Loucy (cell line): Measurements from ENCODE around the gene L1CAM.

Experiments used
- EZH2phosphoT487 ChIP-seq: fragments of 200-600 bp; IDR thresholded peaks from 2 replicates; pipeline ENCODE4 v1.6.1; 2018; ENCODE audit warnings: antibody characterized with exemption, mild to moderate bottlenecking, moderate library complexity, borderline replicate concordance
- TF ChIP-seq, protein P1 (sequence below): fragments of 200-600 bp; sonication (generic); conservative IDR thresholded peaks from 2 replicates; pipeline ENCODE4 v1.5.1; 2014; ENCODE audit warnings: mild to moderate bottlenecking, antibody characterized with exemption, low read length

DNA sequence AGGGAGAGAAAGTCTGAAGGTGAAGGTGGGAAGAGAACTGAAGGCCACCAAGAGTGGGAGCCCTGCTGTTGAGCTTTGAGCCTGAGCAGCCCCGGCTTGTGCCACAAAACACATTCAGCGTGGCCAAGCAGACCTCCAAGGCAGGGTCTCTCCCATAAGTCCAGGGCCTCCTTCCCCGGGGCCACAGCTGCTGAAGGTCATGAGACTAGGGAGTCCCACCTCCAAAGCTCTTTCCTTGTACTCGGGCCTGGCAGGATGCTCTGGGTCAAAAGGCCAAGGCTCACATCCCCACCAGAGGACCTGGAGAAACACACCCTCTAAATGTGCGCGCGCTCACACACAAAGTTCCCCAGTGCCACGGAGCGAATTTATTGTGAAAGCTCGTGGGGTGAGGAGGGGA, 43.6 kb upstream of the L1CAM start:
- TF ChIP-seq, protein P1, sequence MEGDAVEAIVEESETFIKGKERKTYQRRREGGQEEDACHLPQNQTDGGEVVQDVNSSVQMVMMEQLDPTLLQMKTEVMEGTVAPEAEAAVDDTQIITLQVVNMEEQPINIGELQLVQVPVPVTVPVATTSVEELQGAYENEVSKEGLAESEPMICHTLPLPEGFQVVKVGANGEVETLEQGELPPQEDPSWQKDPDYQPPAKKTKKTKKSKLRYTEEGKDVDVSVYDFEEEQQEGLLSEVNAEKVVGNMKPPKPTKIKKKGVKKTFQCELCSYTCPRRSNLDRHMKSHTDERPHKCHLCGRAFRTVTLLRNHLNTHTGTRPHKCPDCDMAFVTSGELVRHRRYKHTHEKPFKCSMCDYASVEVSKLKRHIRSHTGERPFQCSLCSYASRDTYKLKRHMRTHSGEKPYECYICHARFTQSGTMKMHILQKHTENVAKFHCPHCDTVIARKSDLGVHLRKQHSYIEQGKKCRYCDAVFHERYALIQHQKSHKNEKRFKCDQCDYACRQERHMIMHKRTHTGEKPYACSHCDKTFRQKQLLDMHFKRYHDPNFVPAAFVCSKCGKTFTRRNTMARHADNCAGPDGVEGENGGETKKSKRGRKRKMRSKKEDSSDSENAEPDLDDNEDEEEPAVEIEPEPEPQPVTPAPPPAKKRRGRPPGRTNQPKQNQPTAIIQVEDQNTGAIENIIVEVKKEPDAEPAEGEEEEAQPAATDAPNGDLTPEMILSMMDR, result no peak
- no peak for TF ChIP-seq EZH2phosphoT487
